Caki2 (cell line): ENCODE measurements around the gene TADA1. TPM values are rescaled to one million over a fixed set of nuclear protein-coding genes. Genes with fewer than 3 reads are reported as not detected.

ENCODE experiments used
- DNase-seq: peaks from one replicate; pipeline ENCODE4 v3.0.0-alpha.2; 2015; ENCODE audit warnings: low read depth
- in situ Hi-C: cut with HindIII; loops from 2 replicates; pipeline ENCODE4 v1.10.0; 2016; ENCODE audit warnings: low sequenced_read_pairs, low pct_unique_long_range_greater_than_20kb, mixed read lengths
- total RNA-seq: library from RNA; depleted of rRNA; stranded (reverse); fragments of >200 nt; shearing (Covaris generic); gene quantifications from 2 replicates; pipeline ENCODE4 v1.2.3, GENCODE V29; 2014; ENCODE audit warnings: low replicate concordance; rRNA removed

Gene TADA1, protein sequence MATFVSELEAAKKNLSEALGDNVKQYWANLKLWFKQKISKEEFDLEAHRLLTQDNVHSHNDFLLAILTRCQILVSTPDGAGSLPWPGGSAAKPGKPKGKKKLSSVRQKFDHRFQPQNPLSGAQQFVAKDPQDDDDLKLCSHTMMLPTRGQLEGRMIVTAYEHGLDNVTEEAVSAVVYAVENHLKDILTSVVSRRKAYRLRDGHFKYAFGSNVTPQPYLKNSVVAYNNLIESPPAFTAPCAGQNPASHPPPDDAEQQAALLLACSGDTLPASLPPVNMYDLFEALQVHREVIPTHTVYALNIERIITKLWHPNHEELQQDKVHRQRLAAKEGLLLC
- total RNA-seq = 26.4 and 29.0 TPM in 2 replicates

GRCh38 chr1:166875734-166876539 is at the start of gene TADA1:
TSS of gene TADA1 (minus strand) at chr1:166876264. CDS start at chr1:166876233, 31 bp downstream.
- DNase-seq = peak; percentile 98
- in situ Hi-C loops = no loop called here

DNA sequence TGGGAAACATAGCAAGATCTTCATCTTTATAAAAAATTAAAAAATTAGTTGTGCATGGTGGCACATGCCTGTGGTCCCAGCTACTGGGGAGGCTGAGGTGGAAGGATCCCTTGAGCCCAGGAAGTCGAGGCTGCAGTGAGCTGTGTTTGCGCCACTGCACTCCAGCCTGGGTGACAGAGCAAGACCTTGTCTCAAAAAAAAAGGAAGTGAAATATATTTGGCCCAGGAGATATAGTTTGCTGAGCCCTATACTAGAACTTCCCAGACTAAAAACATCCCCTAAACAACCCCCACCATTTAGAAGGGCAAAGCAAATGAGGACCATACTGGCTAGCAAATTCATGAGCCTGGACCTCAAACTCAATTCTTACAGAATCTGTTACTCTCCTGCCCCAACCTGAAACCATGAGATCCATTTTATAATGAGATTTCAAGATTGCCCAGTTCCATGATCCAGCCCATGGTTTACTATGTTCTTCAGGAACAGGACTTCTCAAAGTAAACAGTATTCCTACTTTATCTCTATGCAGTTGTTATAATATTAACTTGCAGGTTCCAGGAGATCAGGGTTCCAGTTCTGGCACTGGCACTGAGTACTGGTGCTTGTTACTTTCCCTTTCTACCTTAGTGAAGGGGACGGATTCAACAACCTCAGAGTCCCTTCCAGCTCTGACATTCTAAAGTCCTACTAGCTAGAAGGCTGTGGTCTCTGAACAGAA is 48.9 kb upstream of the TADA1 start:
- no peak for DNase-seq
- in situ Hi-C loops = no loop called here

DNA sequence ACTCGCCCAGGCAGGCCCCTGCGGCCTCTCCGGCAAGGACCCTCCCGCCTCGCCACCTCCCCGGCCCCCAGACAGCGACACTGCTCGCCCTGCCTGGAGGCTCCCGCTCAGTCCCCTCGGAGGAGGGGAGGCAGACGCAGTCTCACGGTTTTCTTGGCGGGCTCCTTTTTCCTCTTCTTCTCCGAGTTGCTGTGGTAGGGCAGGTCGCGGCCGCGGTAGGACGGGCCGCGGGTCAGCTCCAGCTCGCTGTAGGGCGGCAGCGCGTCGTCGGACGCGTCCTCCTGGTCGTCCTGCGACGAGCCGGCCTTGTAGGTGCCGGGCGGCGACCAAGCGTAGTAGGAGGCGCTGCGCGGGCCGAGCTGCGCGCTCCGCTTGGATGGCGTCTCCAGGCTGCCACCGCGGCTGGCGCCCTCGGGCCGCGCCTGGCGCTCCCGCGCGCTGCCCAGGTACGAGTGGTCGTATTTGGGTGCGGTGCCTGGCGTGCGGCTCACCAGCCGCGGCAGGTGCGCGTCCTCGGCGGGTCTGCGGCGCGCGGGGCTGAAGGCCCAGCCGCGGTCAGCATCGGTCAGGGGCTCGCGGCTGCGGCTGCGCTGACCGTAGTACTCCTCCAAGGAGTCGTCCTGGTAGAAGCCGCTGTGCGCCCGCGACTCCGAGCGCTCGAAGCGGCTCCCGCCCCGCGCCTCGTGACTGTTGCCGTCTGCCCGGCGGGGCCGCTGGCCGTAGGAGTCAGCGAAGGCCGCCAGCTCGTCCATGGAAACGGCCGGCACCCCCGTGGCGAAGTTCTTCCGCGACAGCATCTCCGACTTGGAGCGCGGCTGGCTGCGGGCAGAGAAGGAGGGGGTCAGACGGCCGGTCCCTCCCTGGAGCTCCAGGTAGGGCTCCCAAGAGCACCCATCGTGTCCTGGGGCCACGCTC is 44.8 kb upstream of the TADA1 start:
- no peak for DNase-seq
- in situ Hi-C loops = no loop called here

DNA sequence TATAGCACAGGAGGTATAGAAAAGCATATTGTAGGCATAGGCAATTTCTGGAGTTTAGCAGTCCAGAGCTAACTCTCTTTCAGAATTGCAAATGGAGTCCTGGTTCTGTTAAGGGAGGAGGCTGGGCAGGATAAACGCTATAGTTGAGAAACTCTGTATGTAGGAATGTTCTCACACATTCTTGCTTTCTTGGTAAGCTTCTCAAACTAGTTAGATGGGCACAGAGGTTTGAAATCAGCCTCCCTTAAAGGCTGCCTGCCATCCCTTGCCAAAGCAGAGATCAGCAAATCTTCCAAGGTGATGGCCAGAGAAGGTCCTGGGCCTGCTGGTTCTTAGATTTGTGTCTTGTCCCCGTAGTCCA is 42.9 kb upstream of the TADA1 start:
- DNase-seq = no peak
- in situ Hi-C loops = no loop called here

- DNase-seq = no peak
- in situ Hi-C loops = no loop called here
Observed at GRCh38 chr1:166918088-166918955, 42.3 kb upstream of the TADA1 start.

DNA sequence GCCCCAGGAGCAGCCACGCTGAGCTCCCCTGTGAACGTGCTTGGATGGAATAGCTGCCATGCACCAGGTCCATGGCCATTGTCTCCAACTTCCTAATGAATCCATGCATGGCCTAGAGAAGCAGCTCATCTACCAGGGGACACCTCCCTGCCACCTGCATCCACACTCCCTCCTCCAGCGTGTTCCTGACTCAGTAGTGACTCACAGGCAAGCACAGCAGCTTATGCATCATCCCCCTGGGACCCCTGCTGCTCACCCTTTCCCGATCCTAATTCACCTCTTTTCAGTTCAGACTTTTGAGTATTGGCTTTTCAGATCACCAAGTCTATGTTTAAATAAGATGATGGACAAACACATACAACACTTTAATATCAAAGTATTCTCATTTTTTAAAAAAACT is 39.9 kb upstream of the TADA1 start:
- in situ Hi-C loops = no loop called here
- no peak for DNase-seq

DNA sequence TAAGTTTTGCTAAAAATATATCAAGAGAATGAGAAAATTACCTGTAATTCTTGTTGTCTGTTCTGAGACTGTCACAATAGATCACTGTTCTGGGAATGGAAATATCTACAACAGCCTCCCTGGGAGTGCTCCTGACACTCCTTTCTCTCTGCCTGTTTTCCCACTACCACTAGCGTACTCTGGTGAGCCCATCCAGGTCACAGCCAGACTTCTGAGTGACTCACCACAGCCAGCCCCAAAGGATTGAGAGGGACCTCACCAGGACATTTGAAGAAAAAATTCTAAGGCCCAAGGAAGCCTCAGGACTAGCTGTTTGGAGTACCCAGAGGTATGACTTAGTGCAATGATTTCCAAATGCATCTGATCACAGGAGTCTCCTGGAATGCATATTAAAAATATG is 39.0 kb upstream of the TADA1 start:
- in situ Hi-C loops = no loop called here
- DNase-seq = no peak

GRCh38 chr1:166914111-166914510 is 38.0 kb upstream of the TADA1 start:
- no peak for DNase-seq
- in situ Hi-C loops = no loop called here

GRCh38 chr1:166911624-166912023 is 35.6 kb upstream of the TADA1 start:
- in situ Hi-C loops = no loop called here
- no peak for DNase-seq

DNA sequence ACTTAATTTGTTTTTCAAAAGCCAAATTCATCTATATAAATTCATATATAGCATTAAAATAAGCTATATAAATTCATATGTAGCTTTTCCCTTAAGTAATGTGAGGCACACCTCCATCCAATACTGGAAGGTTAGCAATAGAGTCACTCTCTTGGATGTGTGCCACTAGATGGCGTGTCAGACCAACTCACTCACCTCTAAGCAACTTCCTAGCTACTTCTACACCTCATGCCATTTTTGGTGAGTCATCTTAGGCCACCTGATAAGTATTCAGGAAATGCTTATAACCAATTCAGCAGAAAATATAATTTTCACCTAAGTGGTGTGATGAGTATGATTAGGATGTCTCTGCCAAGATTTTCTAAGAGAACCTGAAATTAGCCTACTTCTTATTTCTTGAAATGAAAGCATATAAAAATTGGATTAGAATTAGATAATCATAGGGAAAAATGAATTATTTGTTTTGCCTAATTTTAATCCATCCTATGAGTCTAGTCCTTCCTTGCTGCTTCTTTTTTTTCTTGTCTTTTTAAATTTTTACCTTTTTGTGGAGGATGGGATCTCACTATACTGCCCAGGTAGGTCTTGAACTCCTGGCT is 34.4 kb upstream of the TADA1 start:
- peak; percentile 76 for DNase-seq

GRCh38 chr1:166908942-166909341 is 32.9 kb upstream of the TADA1 start:
- DNase-seq = no peak
- in situ Hi-C loops = no loop called here

More for the DNA sequence above, 34.4 kb upstream of the TADA1 start:
- in situ Hi-C loops = no loop called here

- no peak for DNase-seq
- in situ Hi-C loops = no loop called here
Observed at GRCh38 chr1:166907763-166908162, 31.7 kb upstream of the TADA1 start.

DNA sequence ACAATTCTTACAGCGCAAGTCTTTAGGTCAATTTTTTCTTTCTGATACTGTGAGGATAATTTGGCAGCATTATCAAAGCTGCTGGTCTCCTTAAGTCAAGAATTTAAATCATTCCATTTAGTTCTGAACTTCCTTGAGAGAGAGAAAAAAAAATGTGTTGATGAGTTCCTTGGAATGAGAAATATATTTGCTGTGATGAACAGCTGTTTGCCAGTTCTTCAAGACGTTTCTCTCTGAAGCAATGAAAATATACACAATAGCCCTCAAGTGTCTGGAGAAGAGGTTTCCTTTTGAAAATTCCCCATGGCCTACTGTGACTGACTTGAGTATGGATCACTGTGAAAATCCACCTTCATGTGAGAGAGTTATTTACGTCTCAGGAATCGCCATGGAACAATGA is 31.0 kb upstream of the TADA1 start:
- DNase-seq = no peak
- in situ Hi-C loops = no loop called here

- no peak for DNase-seq
- in situ Hi-C loops = no loop called here
Observed at GRCh38 chr1:166906647-166907046, 30.6 kb upstream of the TADA1 start.

DNA sequence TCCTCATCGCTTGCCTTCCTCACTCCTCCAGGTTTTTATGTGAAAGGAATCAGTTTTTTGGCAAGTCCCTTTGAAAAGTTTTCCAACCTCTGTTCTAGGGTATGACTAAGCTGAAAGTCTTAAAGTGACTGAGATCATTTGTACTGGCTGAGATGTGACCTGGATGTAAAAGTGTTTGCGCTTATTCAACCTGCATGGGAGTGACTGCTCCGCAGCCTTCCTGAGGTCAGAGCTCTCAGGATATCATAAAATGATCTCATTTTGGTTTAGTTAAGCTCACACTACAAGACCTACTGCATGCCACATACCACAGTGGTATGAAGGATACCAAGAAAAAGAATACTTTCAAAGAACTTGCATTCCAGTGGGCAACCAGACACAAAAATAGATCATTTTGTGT is 29.8 kb upstream of the TADA1 start:
- DNase-seq = no peak
- in situ Hi-C loops = no loop called here

GRCh38 chr1:166905136-166905535 is 29.1 kb upstream of the TADA1 start:
- in situ Hi-C loops = no loop called here

GRCh38 chr1:166903232-166903631 is 27.2 kb upstream of the TADA1 start:
- in situ Hi-C loops = no loop called here
- DNase-seq = peak; percentile 46

More at GRCh38 chr1:166905136-166905535, 29.1 kb upstream of the TADA1 start:
- DNase-seq = no peak
